Measurements from ENCODE around the gene EPG5.

- TF ChIP-seq CTCF (IDR thresholded peaks at IDR 0.05) (no peak), POLR2A (IDR thresholded peaks at IDR 0.05) (no peak)
Measured at GRCh38 chr18:45991788-45992187, 24.7 kb upstream of the EPG5 start.
